HL-60/S4 treated with retinoic acid at 250 ng/mL for 4 days and 3 days (cell line): ENCODE measurements around the gene ESAM.

Experiments used
- in situ Hi-C: fragments of 300-500 bp; cut with MboI; formaldehyde crosslinking; loops from 2 replicates; pipeline ENCODE4 v1.7.0; 2022; ENCODE audit warnings: low sequenced_read_pairs

Gene ESAM

GRCh38 chr11:124754710-124755109, 7.4 kb downstream of the ESAM start:
- in situ Hi-C loops, result loop anchor here (25.0 kb wide), 2 partner anchors 92 to 342 kb away; partner anchors contain the start of genes OR8B4, SIAE and SPA17

GRCh38 chr11:124754309-124754708, 7.8 kb downstream of the ESAM start:
- in situ Hi-C loops, result loop anchor here (25.0 kb wide), 2 partner anchors 92 to 342 kb away; partner anchors contain the start of genes OR8B4, SIAE and SPA17

DNA sequence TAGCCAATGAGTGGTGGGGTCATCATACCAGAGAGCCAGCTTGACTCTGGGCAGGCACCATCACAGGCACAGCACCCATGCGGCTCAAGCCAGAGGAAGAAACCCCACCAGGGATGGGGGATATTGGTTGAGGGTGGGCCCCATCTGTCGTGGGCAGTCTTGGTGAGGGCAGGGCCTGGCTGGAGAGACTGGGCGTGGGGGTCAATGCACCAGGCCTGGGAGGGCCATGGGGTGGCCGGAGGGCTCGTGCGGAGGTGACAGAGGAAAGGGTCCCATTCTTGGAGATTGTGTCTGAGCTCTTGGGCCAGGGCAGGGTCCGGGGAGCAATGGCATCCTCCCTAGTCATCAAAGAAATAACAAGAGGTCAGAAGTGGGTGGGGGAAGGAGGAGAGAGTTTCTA, 8.5 kb downstream of the ESAM start:
- in situ Hi-C loops, result loop anchor here (25.0 kb wide), 2 partner anchors 91 to 341 kb away; partner anchors contain the start of genes OR8B4, SIAE and SPA17

DNA sequence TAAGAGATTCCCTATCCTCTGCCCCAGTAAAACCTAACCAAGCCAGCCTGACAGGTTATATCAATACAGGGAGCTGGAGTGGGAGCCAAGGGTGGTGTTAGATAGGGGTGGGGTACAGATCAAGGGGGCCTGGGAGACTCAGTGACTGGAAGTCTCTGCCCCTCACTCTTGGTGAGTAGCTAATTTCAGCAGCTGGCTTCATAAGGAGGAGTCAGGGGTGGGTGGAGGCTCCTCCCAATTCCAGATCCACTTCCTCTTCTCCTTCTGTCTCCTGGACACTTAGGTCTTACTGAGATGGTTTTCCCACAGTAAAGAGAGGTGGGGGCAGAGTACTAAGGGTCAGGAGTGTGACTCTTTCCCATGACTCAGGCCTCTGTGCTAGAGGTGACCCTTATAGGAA, 8.9 kb downstream of the ESAM start:
- in situ Hi-C loops, result loop anchor here (25.0 kb wide), 2 partner anchors 91 to 341 kb away; partner anchors contain the start of genes OR8B4, SIAE and SPA17

DNA sequence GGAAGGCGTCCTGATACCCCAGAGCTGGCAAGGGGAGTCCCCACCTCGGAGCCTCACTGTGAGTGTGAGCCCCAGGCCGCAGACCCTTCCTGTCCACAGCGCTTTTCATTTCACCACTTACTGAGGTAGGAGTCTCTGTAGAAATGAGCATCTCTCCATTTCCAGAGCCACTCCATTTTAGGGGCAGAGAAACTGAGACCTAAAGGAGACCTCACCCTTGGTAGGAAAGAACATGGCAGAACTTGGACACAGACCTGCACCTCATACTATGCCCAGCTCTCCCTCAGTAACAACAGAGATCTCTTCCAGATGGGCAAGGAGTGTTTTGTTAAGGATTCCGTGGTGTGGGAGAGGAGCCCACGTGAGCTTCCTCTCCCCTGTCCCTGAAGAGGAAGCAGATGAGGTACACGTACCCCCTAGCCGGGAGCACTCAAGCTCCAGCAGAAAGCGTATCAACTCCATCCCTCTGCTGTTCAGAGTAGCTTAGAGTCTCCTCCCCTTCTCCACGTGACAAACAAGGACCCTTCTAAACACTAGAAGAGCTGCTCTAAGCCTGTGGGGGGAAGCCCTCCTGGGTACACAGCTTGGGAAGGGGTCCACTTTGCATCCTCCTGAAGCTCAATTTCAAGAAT, 9.5 kb downstream of the ESAM start:
- in situ Hi-C loops, result loop anchor here (25.0 kb wide), 2 partner anchors 90 to 340 kb away; partner anchors contain the start of genes OR8B4, SIAE and SPA17

GRCh38 chr11:124751741-124752470, 10.2 kb downstream of the ESAM start, which contains the start of gene VSIG2:
VSIG2 (minus strand) TSS chr11:124752255; CDS start chr11:124752137, 118 bp downstream.
- in situ Hi-C loops, result loop anchor here (25.0 kb wide), 2 partner anchors 90 to 340 kb away; partner anchors contain the start of genes OR8B4, SIAE and SPA17

- in situ Hi-C loops, result loop anchor here (25.0 kb wide), 2 partner anchors 89 to 339 kb away; partner anchors contain the start of genes OR8B4, SIAE and SPA17
These were observed 10.7 kb downstream of the ESAM start for GRCh38 chr11:124751391-124751740.

GRCh38 chr11:124749912-124750311, 12.2 kb downstream of the ESAM start:
- in situ Hi-C loops, result loop anchor here (25.0 kb wide), 2 partner anchors 88 to 338 kb away; partner anchors contain the start of genes OR8B4, SIAE and SPA17

GRCh38 chr11:124748481-124749343, 13.4 kb downstream of the ESAM start:
- in situ Hi-C loops, result no loop called here

- in situ Hi-C loops, result no loop called here
These were observed 14.0 kb downstream of the ESAM start for GRCh38 chr11:124748100-124748418.

DNA sequence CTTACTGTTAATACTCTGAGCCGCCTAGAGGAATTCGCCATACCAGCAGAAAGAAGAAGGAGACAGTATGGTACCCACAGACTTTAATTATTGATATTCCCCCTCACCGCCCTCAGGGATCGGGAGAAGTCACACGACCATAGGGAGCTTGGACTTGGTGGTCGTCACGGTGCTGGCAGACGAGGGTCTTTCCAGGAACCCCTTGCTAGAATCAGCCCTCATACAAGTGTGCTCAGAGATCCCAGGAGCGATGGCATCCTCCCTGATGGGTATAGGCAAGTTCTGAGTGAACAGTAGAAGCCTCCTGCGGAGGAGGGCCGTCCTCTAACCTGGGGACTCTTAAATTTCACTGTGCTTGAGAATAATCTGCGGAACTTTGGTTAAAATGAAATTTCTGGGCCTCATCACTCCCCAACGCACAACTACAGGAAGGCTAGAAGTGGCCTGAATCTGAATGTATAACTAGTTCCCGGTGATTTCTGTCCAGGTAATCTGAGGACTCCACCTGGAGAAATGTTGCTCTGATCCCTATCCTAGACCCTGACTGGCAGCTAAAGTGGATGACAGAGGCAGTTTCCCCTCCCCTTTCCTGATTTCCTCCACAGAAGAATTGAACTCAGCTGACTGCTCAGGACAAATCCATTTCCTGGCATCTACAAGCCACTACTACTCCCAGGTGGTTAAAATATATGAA, 14.5 kb downstream of the ESAM start:
- in situ Hi-C loops, result no loop called here

GRCh38 chr11:124746621-124747243, 15.4 kb downstream of the ESAM start:
- in situ Hi-C loops, result no loop called here

DNA sequence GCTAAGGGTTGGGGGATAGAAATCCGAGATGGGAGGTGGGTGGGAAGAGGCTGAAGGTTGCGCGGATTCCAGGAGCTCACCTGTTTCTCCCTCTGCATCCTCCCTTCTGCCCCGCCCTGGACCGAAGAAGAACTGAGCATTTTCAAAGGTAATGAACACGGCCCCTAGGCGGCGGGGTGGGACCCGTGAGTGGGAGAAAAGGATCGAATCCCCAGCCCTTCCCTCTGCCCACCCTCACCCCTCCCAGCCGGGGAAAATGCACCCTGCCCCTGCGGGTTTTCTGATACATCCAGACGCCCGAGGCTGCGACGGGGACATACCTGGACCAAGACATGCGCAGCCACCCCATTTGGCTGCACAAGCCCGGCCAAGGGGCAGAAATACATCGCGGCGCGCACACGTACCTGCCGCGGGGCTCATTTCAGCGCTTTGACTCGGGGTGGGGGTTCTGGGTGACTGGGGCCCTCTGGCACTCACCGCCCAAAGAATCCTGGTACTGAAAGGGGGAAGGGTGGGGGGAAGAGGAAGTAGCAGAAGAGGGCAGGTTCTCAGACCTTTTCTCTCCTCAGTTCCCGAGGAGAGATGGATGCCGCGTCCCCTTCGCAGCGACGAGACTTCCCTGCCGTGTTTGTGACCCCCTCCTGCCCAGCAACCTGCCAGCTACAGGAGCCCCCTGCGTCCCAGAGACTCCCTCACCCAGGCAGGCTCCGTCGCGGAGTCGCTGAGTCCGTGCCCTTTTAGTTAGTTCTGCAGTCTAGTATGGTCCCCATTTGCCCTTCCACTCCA, 16.1 kb downstream of the ESAM start:
- in situ Hi-C loops, result no loop called here

GRCh38 chr11:124745270-124745834, 16.7 kb downstream of the ESAM start:
- in situ Hi-C loops, result no loop called here

DNA sequence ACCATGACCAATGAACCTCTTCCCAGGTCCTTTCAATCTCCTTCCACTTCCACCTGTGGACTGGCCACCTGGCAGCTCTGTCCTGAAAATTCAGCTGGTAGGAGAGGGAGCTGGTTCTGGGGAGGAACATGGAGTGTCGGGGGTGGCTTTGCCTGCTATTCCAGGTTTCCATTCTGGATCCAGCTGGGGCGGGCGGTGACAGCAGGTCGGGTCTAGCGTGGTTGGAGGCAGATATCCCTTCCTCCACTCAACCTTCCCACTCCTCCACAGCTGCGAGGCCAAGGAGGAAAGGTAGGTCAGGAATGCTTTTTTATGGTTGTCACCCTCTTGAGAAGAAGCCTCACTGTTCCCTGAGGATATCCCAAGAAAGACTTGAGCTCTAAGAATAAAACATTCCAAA, 19.0 kb downstream of the ESAM start:
- in situ Hi-C loops, result no loop called here

DNA sequence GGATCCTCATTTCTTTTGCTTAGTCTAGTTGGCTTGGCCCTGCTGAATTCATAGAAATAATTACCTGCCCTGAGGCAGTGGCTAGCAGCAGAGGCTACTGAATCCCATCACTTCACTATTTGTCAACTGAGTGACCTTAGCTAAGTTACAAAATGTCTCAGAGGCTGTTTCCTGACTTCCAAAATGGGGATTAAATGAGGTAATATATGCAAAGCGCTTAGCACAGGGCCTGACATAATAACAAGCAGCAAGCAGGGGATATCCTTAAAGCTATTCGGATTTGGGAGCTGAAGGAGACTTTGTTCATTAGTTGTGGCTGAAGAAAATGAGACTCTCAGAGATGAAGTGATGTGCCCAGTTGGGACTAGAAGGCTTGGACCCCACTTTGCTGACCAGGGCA, 19.5 kb downstream of the ESAM start:
- in situ Hi-C loops, result no loop called here

DNA sequence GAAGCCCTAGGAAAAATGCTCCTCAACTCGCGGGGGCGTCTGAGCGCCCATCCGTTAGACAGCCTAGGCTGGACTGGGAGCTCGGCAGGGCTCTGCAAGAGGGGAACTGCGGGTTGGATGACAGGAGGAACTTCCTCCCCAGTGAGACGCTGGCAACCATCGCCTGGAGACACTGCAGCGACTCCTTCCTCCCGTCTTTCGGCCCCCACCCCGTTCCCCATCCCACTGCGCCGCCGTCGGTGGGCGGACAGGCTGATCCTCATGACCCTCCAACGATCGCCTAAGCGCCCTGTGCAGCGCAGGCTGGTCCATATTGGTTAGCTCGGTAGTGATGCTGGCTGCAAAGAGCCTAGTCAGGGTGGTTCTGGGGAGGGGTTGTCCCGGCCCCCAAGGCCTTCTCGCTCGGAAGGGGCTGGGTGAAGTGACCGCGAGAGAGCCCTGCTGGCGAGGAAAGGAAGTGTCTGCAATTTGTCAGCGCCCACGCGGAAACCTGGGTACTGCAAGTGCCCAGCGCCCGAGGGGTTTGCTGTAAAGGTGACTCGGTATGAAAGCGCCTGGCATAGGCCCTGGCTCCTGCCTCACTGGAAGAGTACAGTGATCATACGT, 21.7 kb downstream of the ESAM start:
- in situ Hi-C loops, result no loop called here

DNA sequence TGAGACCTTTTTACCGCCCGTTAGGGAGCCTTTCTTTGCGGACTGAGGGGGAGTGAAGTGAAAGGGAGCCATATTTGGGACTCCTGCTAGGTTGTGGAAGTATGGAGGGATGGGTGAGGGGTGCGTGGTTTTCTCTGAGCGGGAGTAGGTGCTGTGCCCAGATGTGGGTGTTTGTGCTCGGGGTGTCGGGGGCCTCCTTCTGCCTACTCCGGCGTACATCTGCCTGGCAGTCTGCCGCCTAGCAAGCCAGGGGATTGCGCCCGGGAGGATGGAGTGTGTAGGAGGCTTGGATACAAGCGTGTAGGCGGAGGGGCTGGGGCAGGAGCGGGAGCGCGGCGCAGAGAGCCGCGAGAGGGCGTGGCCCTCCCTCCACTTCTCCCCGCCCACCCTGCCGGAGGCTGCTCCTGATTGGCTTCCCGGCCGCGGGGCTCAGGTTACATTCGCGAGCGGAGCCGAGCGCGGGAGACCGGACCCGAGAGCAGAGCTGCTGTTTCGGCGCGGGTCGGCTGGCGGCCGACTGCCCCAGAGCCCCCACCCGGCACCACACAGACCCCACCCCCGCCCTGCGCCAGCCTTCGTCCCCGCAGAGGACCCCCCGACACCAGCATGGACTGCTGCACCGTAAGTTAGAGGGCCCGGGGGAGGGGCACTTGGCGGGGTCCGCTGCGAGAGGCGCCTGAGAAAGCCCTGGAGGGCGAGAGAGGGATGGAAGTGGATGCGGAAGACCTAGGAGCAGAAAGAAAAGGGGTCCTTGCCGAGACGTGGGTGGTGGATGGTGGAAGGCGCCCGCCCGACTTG, 22.4 kb downstream of the ESAM start, which contains the start of gene NRGN:
NRGN (plus strand) TSS at position 464 of the 798 bp plus-strand sequence; CDS start at position 607, 143 bp downstream.
- in situ Hi-C loops, result no loop called here
